Upper lobe of left lung (tissue), 4 donors: ENCODE results near the gene XIRP2.

Source experiments
- CTCF ChIP-seq, 6 experiments: fragments of 450-650 bp in 4 of 6; fragments of 200-600 bp in 2 of 6; sonication (generic) in 2 of 6; IDR thresholded peaks; one replicate each; pipeline ENCODE4 v1.5.1; 2016 to 2019; ENCODE audit warnings: antibody characterized with exemption in 6 of 6
- POLR2A ChIP-seq, 4 donors: fragments of 450-650 bp; IDR thresholded peaks; one replicate each; pipeline ENCODE4 v1.5.1; 2016 to 2017; ENCODE audit warnings: antibody characterized with exemption in 4 of 4, mild to moderate bottlenecking in 2 of 4
- POLR2AphosphoS5 ChIP-seq, 2 donors: sonication (generic); formaldehyde crosslinking; IDR thresholded peaks; one replicate each; pipeline ENCODE4 v1.5.1; 2017; ENCODE audit warnings: antibody characterized with exemption in 2 of 2

- no peak for TF ChIP-seq CTCF (IDR thresholded peaks at IDR 0.05)
- TF ChIP-seq POLR2A (IDR thresholded peaks at IDR 0.05) = no peak
- no peak for TF ChIP-seq POLR2AphosphoS5 (IDR thresholded peaks at IDR 0.05)
Observed at GRCh38 chr2:167249197-167249596, 360.9 kb downstream of the XIRP2 start.
